MM.1S (cell line): ENCODE measurements around the gene LIN7B.

Experiments
- DNase-seq: peaks from one replicate; pipeline ENCODE4 v3.0.0-alpha.2; 2015
- H2AFZ ChIP-seq: fragments of 300-600 bp; sonication (generic); 2 replicates; pipeline ENCODE4 v1.6.0; 2016; ENCODE audit warnings: antibody characterized with exemption, low read length
- H3F3A ChIP-seq: fragments of 300-600 bp; sonication (generic); 2 replicates; pipeline ENCODE4 v1.6.1; 2016; ENCODE audit warnings: mild to moderate bottlenecking, antibody characterized with exemption, low read length, moderate library complexity, mixed read lengths; ENCODE audit not compliant: insufficient read depth
- H3K27ac ChIP-seq: fragments of 300-600 bp; sonication (generic); 2 replicates; pipeline ENCODE4 v1.5.1; 2016; ENCODE audit warnings: mild to moderate bottlenecking, low read length
- H3K27me3 ChIP-seq: fragments of 300-600 bp; sonication (generic); replicated peaks from 2 replicates; pipeline ENCODE4 v1.6.0; 2016; ENCODE audit warnings: low read length; ENCODE audit not compliant: insufficient read depth
- H3K36me3 ChIP-seq: fragments of 300-600 bp; sonication (generic); replicated peaks from 2 replicates; pipeline ENCODE4 v1.6.1; 2016; ENCODE audit warnings: mild to moderate bottlenecking, low read length, mixed read lengths; ENCODE audit not compliant: insufficient read depth
- H3K4me1 ChIP-seq: fragments of 300-600 bp; sonication (generic); 2 replicates; pipeline ENCODE4 v1.6.1; 2016; ENCODE audit warnings: low read length, mixed read lengths
- H3K4me2 ChIP-seq: fragments of 300-600 bp; sonication (generic); 2 replicates; pipeline ENCODE4 v1.6.0; 2016; ENCODE audit warnings: low read depth, low read length
- H3K4me3 ChIP-seq: fragments of 300-600 bp; sonication (generic); 2 replicates; pipeline ENCODE4 v1.5.1; 2016; ENCODE audit warnings: low read length, mixed read lengths
- H3K79me2 ChIP-seq: fragments of 300-600 bp; sonication (generic); 2 replicates; pipeline ENCODE4 v1.6.1; 2016; ENCODE audit warnings: mixed run types, low read length, mixed read lengths
- H3K9ac ChIP-seq: fragments of 300-600 bp; sonication (generic); 2 replicates; pipeline ENCODE4 v1.6.1; 2016; ENCODE audit warnings: low read length, mixed read lengths
- H3K9me2 ChIP-seq: fragments of 300-600 bp; sonication (generic); replicated peaks from 2 replicates; pipeline ENCODE4 v1.6.1; 2016; ENCODE audit warnings: mild to moderate bottlenecking, low read length, mixed read lengths; ENCODE audit not compliant: insufficient read depth
- H3K9me3 ChIP-seq: fragments of 300-600 bp; sonication (generic); replicated peaks from 2 replicates; pipeline ENCODE4 v1.6.1; 2016; ENCODE audit warnings: mild to moderate bottlenecking, low read length, mixed read lengths; ENCODE audit not compliant: insufficient read depth
- H4K20me1 ChIP-seq: fragments of 300-600 bp; sonication (generic); 2 replicates; pipeline ENCODE4 v1.6.1; 2016; ENCODE audit warnings: mild to moderate bottlenecking, low read length, moderate library complexity, mixed read lengths; ENCODE audit not compliant: insufficient read depth
- EZH2 ChIP-seq: fragments of 300-600 bp; sonication (generic); optimal IDR thresholded peaks from 2 replicates; pipeline ENCODE3; 2017; ENCODE audit warnings: low read depth, mild to moderate bottlenecking, antibody characterized with exemption, low read length, mixed read lengths
- EZH2phosphoT487 ChIP-seq: fragments of 300-600 bp; sonication (generic); IDR thresholded peaks from 2 replicates; pipeline ENCODE4 v1.6.1; 2018; ENCODE audit warnings: antibody characterized with exemption, low read length
- TF ChIP-seq, protein P1 (sequence below): fragments of 300-600 bp; sonication (generic); IDR thresholded peaks from 2 replicates; pipeline ENCODE4 v1.5.1; 2016; ENCODE audit warnings: antibody characterized with exemption, low read length, mixed read lengths

The LIN7B gene

DNA sequence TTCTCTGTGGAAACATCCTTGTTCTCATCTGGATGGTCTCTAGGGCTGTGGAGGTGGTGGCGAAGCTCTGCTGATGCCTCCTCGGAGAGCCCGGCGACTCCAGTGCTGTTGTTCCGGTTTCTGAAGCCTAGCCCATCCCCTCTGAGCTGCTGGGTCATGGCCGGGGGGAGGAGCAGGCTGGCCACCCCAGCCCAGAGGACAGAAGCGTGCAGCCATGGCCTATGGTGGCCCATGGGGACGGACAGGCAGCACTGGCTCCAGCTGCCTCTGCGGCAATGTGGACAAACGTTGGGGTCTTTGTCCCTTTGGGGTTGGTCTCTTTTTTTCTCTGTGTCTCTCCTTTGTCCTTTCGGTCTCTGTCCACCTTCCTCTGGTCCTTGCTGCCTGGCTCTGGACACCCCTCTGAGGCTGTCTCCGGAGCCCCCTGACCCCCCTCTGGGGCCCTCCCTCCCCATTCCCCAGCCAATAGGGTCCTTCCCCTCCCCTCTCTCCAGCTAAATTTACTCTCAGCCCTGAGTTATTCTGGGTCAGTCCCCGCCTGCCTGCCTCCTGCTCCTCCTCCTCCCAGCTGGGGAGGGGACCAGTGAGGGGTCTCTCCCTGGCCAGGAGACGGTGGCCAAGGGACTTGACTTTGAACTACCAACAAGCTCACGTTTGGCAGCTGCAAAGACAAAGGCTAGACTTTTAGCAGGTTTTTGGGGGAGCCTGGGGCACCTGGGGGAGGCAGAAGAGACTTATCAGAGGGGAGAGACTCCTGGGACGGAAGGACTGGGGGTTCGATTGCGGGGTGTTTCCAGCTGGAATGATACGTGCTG is 41.0 kb downstream of the LIN7B start, which contains the start of gene HRC:
Gene HRC, minus strand, starts transcription at position 392 of the 815 bp plus-strand sequence. Its CDS starts 159 bp downstream, at position 233.
- Histone ChIP-seq H3K27ac (no peak within 1 kb of the TSS), H3K4me1 (no peaks in the 10 kb centered on the region), H3K4me3 (no peak within 1 kb of the TSS), H3K27me3 (peaks cover 71% of the 10 kb centered on the region), H4K20me1 (no peaks in the 10 kb centered on the region), H3K9me3 (no peaks in the 10 kb centered on the region), H3K4me2 (no peak within 1 kb of the TSS), H3K36me3 (no peaks in the 10 kb centered on the region), H3K79me2 (no peaks in the 10 kb centered on the region), H3K9ac (no peak within 1 kb of the TSS), H3F3A (no peaks in the 10 kb centered on the region), H3K9me2 (no peaks in the 10 kb centered on the region), H2AFZ (no peak within 1 kb of the TSS)
- no peak for DNase-seq
- TF ChIP-seq, protein P1, sequence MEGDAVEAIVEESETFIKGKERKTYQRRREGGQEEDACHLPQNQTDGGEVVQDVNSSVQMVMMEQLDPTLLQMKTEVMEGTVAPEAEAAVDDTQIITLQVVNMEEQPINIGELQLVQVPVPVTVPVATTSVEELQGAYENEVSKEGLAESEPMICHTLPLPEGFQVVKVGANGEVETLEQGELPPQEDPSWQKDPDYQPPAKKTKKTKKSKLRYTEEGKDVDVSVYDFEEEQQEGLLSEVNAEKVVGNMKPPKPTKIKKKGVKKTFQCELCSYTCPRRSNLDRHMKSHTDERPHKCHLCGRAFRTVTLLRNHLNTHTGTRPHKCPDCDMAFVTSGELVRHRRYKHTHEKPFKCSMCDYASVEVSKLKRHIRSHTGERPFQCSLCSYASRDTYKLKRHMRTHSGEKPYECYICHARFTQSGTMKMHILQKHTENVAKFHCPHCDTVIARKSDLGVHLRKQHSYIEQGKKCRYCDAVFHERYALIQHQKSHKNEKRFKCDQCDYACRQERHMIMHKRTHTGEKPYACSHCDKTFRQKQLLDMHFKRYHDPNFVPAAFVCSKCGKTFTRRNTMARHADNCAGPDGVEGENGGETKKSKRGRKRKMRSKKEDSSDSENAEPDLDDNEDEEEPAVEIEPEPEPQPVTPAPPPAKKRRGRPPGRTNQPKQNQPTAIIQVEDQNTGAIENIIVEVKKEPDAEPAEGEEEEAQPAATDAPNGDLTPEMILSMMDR: no peak

GRCh38 chr19:49155820-49156346 is 41.7 kb downstream of the LIN7B start:
- DNase-seq: no peak
- Histone ChIP-seq H3K4me2 (no peak overlapping the region), H3K9me2 (no peaks in the 10 kb centered on the region), H3K36me3 (no peaks in the 10 kb centered on the region), H3F3A (no peaks in the 10 kb centered on the region), H3K9ac (no peak overlapping the region), H3K27ac (no peak overlapping the region), H4K20me1 (no peaks in the 10 kb centered on the region), H3K4me1 (no peaks in the 10 kb centered on the region), H3K79me2 (no peaks in the 10 kb centered on the region), H2AFZ (no peak overlapping the region), H3K27me3 (peaks cover 72% of the 10 kb centered on the region), H3K9me3 (no peaks in the 10 kb centered on the region), H3K4me3 (no peak overlapping the region)
- TF ChIP-seq, protein P1: no peak
- TF ChIP-seq EZH2: no peak
- TF ChIP-seq EZH2phosphoT487: no peak

DNA sequence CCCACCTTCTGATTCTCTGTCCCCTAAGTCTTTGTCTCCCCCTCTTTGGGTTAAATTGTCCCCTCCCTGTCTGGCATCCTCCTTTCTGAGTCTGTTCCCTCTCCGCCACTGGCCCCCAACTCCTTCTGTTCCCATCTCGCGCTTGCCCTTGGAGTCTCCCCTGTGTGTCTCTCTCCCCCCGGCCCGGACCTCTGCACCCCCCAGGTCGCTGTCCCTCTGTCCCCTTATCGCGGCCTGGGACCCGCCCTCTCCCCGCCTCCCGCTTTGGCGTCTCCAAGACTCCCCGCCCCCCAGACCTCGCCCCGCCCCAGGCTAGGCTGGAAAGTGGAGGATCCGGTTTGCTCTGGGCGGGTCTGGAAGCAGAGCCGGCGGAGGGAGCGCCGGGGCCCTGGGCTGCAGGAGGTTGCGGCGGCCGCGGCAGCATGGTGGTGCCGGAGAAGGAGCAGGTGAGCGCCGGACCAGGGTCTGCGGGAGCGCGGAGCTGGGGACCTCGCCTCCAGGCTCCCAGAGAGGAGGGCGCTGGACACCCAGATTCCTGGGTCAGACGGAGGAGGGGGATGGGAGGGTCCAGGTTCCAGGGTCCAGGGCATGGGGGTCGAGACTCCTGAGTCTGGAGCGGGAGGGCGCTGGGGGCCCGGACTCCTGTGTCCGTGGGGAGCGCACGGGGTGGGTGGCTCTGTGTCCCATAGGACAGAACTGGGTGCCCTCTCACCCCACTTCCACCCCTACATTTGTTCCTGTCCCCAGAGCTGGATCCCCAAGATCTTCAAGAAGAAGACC is 43.5 kb downstream of the LIN7B start, which contains the start of gene TRPM4:
Gene TRPM4, plus strand, starts transcription at position 348 of the 780 bp plus-strand sequence. Its CDS starts 75 bp downstream, at position 423.
- peaks cover 77% of the 10 kb centered on the region for H3K27me3 ChIP-seq
- no peak within 1 kb of the TSS for H3K9ac ChIP-seq
- H3K9me3 ChIP-seq: no peaks in the 10 kb centered on the region
- H3K36me3 ChIP-seq: no peaks in the 10 kb centered on the region
- no peak within 1 kb of the TSS for H3K27ac ChIP-seq
- H3K79me2 ChIP-seq: no peaks in the 10 kb centered on the region
- peak within 1 kb of the TSS; percentile 22; the same call in 1 of the 2 replicates for H3K4me3 ChIP-seq
- H3F3A ChIP-seq: no peaks in the 10 kb centered on the region
- TF ChIP-seq EZH2phosphoT487: no peak
- TF ChIP-seq EZH2: no peak
- TF ChIP-seq, protein P1: no peak
- no peaks in the 10 kb centered on the region for H3K9me2 ChIP-seq
- no peaks in the 10 kb centered on the region for H3K4me1 ChIP-seq
- H4K20me1 ChIP-seq: no peaks in the 10 kb centered on the region
- DNase-seq: no peak
- H3K4me2 ChIP-seq: peak within 1 kb of the TSS; percentile 52; the same call in 1 of the 2 replicates
- no peak within 1 kb of the TSS for H2AFZ ChIP-seq
